MCF 10A (cell line): Measurements from ENCODE around the gene PAXX. TPM values are rescaled to one million over a fixed set of nuclear protein-coding genes. Genes with fewer than 3 reads are reported as not detected.

ENCODE experiments used
- BruUV-seq: library from RNA; stranded (reverse); fragments of 400-500 nt; replicated peaks from 2 replicates; lab custom pipeline; 2021; lab: Mats Ljungman, UMichigan
- CTCF ChIA-PET: fragments of 300-600 bp; sonication (Branson Sonifier 250); formaldehyde crosslinking; extraction: SDS; loops from one replicate; lab custom pipeline; 2021; ENCODE audit warnings: antibody characterized with exemption, inconsistent platforms; lab: Yijun Ruan, JAX
- POLR2A ChIA-PET: fragments of 300-600, 350-650 bp; sonication (Branson Sonifier 250); formaldehyde crosslinking; extraction: SDS; loops from one replicate; lab custom pipeline; 2020; ENCODE audit warnings: antibody characterized with exemption, inconsistent platforms; lab: Yijun Ruan, JAX
- DNase-seq: peaks from one replicate; pipeline ENCODE4 v3.0.0-alpha.2; 2018; ENCODE audit not compliant: unreplicated experiment
- H3K27ac Mint-ChIP-seq: one replicate; pipeline ENCODE4 v1.8.0; 2022; ENCODE audit warnings: mild to moderate bottlenecking, low read depth, mixed read lengths; ENCODE audit not compliant: unreplicated experiment
- H3K27me3 Mint-ChIP-seq: one replicate; pipeline ENCODE4 v1.8.0; 2022; ENCODE audit warnings: mixed read lengths; ENCODE audit not compliant: insufficient read depth, unreplicated experiment
- H3K36me3 Mint-ChIP-seq: one replicate; pipeline ENCODE4 v1.8.0; 2022; ENCODE audit warnings: mild to moderate bottlenecking, moderate library complexity, mixed read lengths; ENCODE audit not compliant: insufficient read depth, unreplicated experiment
- H3K4me1 Mint-ChIP-seq: one replicate; pipeline ENCODE4 v1.8.0; 2022; ENCODE audit warnings: mixed read lengths; ENCODE audit not compliant: insufficient read depth, unreplicated experiment
- H3K4me3 Mint-ChIP-seq: one replicate; pipeline ENCODE4 v1.8.0; 2022; ENCODE audit warnings: mild to moderate bottlenecking, moderate library complexity, mixed read lengths; ENCODE audit not compliant: unreplicated experiment
- H3K9me3 Mint-ChIP-seq: one replicate; pipeline ENCODE4 v1.8.0; 2022; ENCODE audit warnings: mixed read lengths; ENCODE audit not compliant: unreplicated experiment
- CTCF ChIP-seq: fragments of 200-600 bp; IDR thresholded peaks from one replicate; pipeline ENCODE4 v1.8.0; 2022; ENCODE audit warnings: antibody characterized with exemption, mild to moderate bottlenecking; ENCODE audit not compliant: unreplicated experiment
- intact Hi-C: fragments of 100-400 bp; cut with micrococcal nuclease; formaldehyde crosslinking; loops from 2 replicates; pipeline ENCODE4 v1.14.1; 2022
- total RNA-seq: library from RNA; stranded (reverse); gene quantifications from 2 replicates; pipeline ENCODE4 v1.2.3, GENCODE V29; 2022

PAXX gene
- total RNA-seq, 1 experiment from 2014 or later = 57.9 TPM

- H3K27me3 Mint-ChIP-seq = no peaks in the 10 kb centered on the region
- H3K4me3 Mint-ChIP-seq = no peak overlapping the region
- intact Hi-C loops = no loop called here
- H3K4me1 Mint-ChIP-seq = peaks cover 8% of the 10 kb centered on the region
- CTCF ChIA-PET = interaction anchor here (0.6 to 8.1 kb wide), 41 partner anchors 8 to 587 kb away, joined by 3 to 85 read pairs (median 5); partner anchors contain the start of genes AJM1, C8G, CLIC3 and MAN1B1
- H3K27ac Mint-ChIP-seq = no peak overlapping the region
- no peaks in the 10 kb centered on the region for H3K9me3 Mint-ChIP-seq
- TF ChIP-seq CTCF = no peak
- no TSS peak for BruUV-seq
- POLR2A ChIA-PET = interaction anchor here (0.6 to 1.9 kb wide), 3 partner anchors 13 to 395 kb away, joined by 3 to 4 read pairs (median 3); no protein-coding TSS in a partner anchor
- peaks cover 5% of the 10 kb centered on the region for H3K36me3 Mint-ChIP-seq
- no peak for DNase-seq
These were observed 37.8 kb downstream of the PAXX start for GRCh38 chr9:137030006-137030405.

GRCh38 chr9:137030538-137031527 lies 38.6 kb downstream of the PAXX start:
- Mint-ChIP-seq H3K27me3 (no peaks in the 10 kb centered on the region), H3K4me3 (no peak overlapping the region), H3K36me3 (peaks cover 5% of the 10 kb centered on the region), H3K27ac (no peak overlapping the region), H3K9me3 (no peaks in the 10 kb centered on the region), H3K4me1 (peaks cover 8% of the 10 kb centered on the region)
- DNase-seq = no peak
- ChIA-PET CTCF (interaction anchor here (0.7 to 8.1 kb wide), 10 partner anchors 14 to 312 kb away, joined by 3 to 85 read pairs (median 8); partner anchors contain the start of genes NPDC1 and SAPCD2), POLR2A (interaction anchor here (0.6 kb wide), 1 partner anchor 394 kb away, joined by 3 read pairs; no protein-coding TSS in a partner anchor)
- intact Hi-C loops = no loop called here
- no peak for TF ChIP-seq CTCF
- BruUV-seq = no TSS peak

- Mint-ChIP-seq H3K9me3 (no peaks in the 10 kb centered on the region), H3K27ac (no peak within 1 kb of the TSS), H3K4me3 (no peak within 1 kb of the TSS), H3K36me3 (peaks cover 5% of the 10 kb centered on the region), H3K27me3 (no peaks in the 10 kb centered on the region), H3K4me1 (peaks cover 8% of the 10 kb centered on the region)
- BruUV-seq = no TSS peak
- ChIA-PET POLR2A (no interaction called here), CTCF (interaction anchor here (0.6 to 8.1 kb wide), 5 partner anchors 13 to 136 kb away, joined by 3 to 85 read pairs (median 4); partner anchors contain the start of genes NPDC1 and SAPCD2)
- DNase-seq = no peak
- intact Hi-C loops = no loop called here
- TF ChIP-seq CTCF = no peak
These were observed 39.9 kb downstream of the PAXX start, which contains the start of gene FUT7 for GRCh38 chr9:137031904-137032640. Gene FUT7 (minus strand): TSS chr9:137032088. CDS start chr9:137031991, 97 bp downstream.
